ENCODE measurements around the gene RTL3. TPM values are rescaled to one million over a fixed set of nuclear protein-coding genes. Genes with fewer than 3 reads are reported as not detected.
"Not testable (repeated sequence)": the region's sequence is repeated elsewhere in the genome, so short reads cannot be mapped to it uniquely, and the experiment has no call there.

RTL3 gene
- total RNA-seq, 1 donor from 2014 or later = not detected

- DNase-seq (ENCODE audit: extremely low spot score in 2 of 2) = no peak
- Histone ChIP-seq H3K4me1 (no peaks in the 10 kb centered on the region), H3K27me3 (no peaks in the 10 kb centered on the region), H3K4me3 (no peak overlapping the region), H3K9me3 (no peaks in the 10 kb centered on the region), H3K36me3 (no peaks in the 10 kb centered on the region), H3K27ac (no peak overlapping the region)
- intact Hi-C loops (cut with DNase I) = no loop called here
- TF ChIP-seq POLR2AphosphoS5 (IDR thresholded peaks at IDR 0.05; ENCODE audit: insufficient read depth in 1 of 2, low read depth in 1 of 2) (no peak), POLR2A (IDR thresholded peaks at IDR 0.05) (no peak), CTCF (IDR thresholded peaks at IDR 0.05) (no peak)
Observed at GRCh38 chrX:78643874-78644273, 15.3 kb downstream of the RTL3 start.

DNA sequence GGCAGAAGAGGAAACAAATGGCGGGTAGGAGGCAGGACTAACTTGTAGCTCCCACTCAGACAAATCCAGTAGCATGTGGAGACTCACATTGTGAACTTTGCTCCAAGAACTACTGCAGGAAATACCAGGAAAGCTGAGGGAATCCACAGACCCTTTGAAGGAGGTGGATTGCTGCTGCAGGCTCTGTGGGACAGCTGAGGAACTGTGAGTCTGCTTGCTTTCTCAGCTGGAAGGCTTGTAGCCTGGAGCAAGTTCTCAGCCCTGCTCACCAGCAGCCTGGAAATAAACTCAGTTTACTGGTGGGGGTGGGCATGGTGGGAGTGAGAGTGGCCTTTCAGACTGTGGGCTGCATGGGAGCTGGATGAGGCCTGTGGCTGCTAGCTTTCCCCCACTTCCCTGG is 16.0 kb downstream of the RTL3 start:
- intact Hi-C loops (cut with DNase I) = no loop called here
- Histone ChIP-seq H3K4me1 (no peaks in the 10 kb centered on the region), H3K27me3 (no peaks in the 10 kb centered on the region), H3K4me3 (no peak overlapping the region), H3K36me3 (no peaks in the 10 kb centered on the region), H3K9me3 (no peaks in the 10 kb centered on the region), H3K27ac (no peak overlapping the region)
- TF ChIP-seq CTCF (IDR thresholded peaks at IDR 0.05) (no peak), POLR2A (IDR thresholded peaks at IDR 0.05) (no peak), POLR2AphosphoS5 (IDR thresholded peaks at IDR 0.05; ENCODE audit: insufficient read depth in 1 of 2, low read depth in 1 of 2) (no peak)
- no peak for DNase-seq (ENCODE audit: extremely low spot score in 2 of 2)

- DNase-seq (ENCODE audit: extremely low spot score in 2 of 2); H3K4me1 ChIP-seq; H3K9me3 ChIP-seq; intact Hi-C loops (cut with DNase I); H3K27ac ChIP-seq; H3K36me3 ChIP-seq; H3K4me3 ChIP-seq; H3K27me3 ChIP-seq: not testable (repeated sequence)
Observed at GRCh38 chrX:78636096-78636495, 23.0 kb downstream of the RTL3 start.

DNA sequence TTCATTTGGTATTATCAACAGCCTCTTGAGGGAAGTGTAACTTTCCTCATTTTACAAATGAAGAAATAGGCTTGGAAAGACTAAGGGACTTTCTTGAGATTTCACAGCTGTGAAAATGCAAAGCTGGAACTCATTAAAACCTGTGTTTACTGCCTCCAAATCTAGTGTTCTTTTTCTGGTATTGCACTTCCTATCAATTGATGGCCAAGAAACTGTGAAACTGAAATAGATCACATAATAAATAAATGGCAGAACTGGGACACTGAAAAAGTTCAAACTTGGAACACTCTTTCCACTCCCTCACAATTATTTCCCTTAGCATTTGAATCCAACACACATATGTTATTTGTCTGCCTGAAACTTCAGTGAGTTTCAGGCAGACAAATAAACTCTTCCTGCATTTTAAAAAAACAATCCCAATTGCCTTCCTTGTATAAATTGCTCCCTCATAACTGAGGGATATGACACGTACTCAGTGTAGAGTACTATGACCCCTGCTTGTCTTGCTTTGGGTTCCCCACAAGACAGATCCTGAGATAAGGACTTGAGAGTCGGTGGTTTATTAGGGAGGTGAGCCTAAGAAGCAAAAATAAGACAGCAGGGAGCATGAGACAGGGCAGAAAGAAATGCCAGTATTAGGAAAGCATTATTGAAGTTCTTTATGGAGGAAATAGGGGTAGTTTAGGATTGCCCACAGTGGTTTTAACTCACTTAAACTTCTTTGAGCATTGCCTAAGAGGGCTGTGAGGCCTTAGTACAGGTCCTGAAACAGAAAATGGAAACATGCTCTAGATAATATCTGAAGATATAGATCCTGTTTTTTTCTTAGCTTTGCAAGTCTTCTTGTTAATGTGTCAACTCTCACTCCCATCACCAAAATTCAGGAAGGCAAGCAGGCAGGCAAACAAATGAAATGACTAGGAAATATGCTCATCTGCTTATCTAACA is 33.9 kb downstream of the RTL3 start:
- no peak for DNase-seq (ENCODE audit: extremely low spot score in 2 of 2)
- H3K4me1 ChIP-seq = no peaks in the 10 kb centered on the region
- no peak overlapping the region for H3K4me3 ChIP-seq
- no peaks in the 10 kb centered on the region for H3K27me3 ChIP-seq
- intact Hi-C loops (cut with DNase I) = no loop called here
- TF ChIP-seq POLR2A (IDR thresholded peaks at IDR 0.05) (no peak), POLR2AphosphoS5 (IDR thresholded peaks at IDR 0.05; ENCODE audit: insufficient read depth in 1 of 2, low read depth in 1 of 2) (peak in 1 of 2 donors; percentile 24)
- H3K9me3 ChIP-seq = no peaks in the 10 kb centered on the region
- no peaks in the 10 kb centered on the region for H3K36me3 ChIP-seq
- H3K27ac ChIP-seq = no peak overlapping the region

DNA sequence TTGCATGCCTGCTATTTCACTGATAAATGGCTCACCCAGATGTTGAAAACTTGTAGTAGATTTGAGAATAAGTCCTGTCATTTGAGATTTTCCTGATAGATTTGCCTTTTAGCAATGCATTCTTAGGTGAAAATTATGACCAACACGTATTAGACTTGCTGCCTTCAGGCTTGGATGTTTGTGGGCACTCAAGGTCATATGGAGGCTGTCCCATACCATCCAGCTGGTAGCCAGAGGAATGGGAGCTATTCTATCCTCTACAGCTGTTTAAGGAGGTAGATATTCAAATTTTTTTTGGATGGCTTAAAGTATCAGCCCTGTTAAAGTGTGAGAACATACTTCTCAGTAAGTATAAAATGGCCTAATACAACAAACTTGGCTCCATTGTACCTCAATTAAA is 34.7 kb downstream of the RTL3 start:
- Histone ChIP-seq H3K36me3 (no peaks in the 10 kb centered on the region), H3K4me1 (no peaks in the 10 kb centered on the region), H3K4me3 (no peak overlapping the region), H3K27me3 (no peaks in the 10 kb centered on the region), H3K27ac (no peak overlapping the region), H3K9me3 (no peaks in the 10 kb centered on the region)
- DNase-seq (ENCODE audit: extremely low spot score in 2 of 2) = no peak
- TF ChIP-seq POLR2AphosphoS5 (IDR thresholded peaks at IDR 0.05; ENCODE audit: insufficient read depth in 1 of 2, low read depth in 1 of 2) = no peak
- no peak for TF ChIP-seq CTCF (IDR thresholded peaks at IDR 0.05)
- no peak for TF ChIP-seq POLR2A (IDR thresholded peaks at IDR 0.05)
- intact Hi-C loops (cut with DNase I) = no loop called here

DNA sequence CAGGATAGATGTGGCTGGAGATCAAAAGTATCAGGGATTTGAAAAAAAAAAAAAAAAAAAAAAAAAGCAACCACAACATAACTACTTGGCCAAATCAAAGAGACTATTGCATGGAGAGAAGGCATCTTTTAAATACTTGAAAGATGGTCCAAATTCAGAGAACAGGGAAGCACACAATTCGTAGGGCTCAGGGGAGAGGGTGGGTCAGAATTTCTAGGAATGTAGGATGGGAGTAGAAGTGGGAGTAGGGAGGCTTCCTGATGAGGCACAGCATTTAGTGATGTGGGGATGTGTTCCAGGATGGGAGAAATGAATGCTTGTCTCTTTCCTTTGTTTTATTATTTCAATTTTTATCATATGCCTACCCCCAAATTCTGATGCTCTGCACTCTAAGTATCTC is 36.3 kb downstream of the RTL3 start:
- DNase-seq (ENCODE audit: extremely low spot score in 2 of 2) = no peak
- H3K9me3 ChIP-seq = no peaks in the 10 kb centered on the region
- no peak overlapping the region for H3K4me3 ChIP-seq
- TF ChIP-seq POLR2A (IDR thresholded peaks at IDR 0.05) (no peak), CTCF (IDR thresholded peaks at IDR 0.05) (no peak), POLR2AphosphoS5 (IDR thresholded peaks at IDR 0.05; ENCODE audit: insufficient read depth in 1 of 2, low read depth in 1 of 2) (no peak)
- H3K27ac ChIP-seq = no peak overlapping the region
- intact Hi-C loops (cut with DNase I) = no loop called here
- no peaks in the 10 kb centered on the region for H3K27me3 ChIP-seq
- H3K36me3 ChIP-seq = no peaks in the 10 kb centered on the region
- no peaks in the 10 kb centered on the region for H3K4me1 ChIP-seq

Data from vagina (tissue), 2 donors.